ENCODE measurements around the gene CFAP45.

CFAP45 gene

GRCh38 chr1:159849626-159850366 lies 50.2 kb downstream of the CFAP45 start:
- DNase-seq = peak; percentile 38

- DNase-seq = no peak
Observed at GRCh38 chr1:159848326-159848725, 51.6 kb downstream of the CFAP45 start.

- no peak for DNase-seq
Observed at GRCh38 chr1:159847231-159847630, 52.7 kb downstream of the CFAP45 start.

GRCh38 chr1:159845751-159846629 lies 54.0 kb downstream of the CFAP45 start:
- DNase-seq = no peak

- no peak for DNase-seq
Observed at GRCh38 chr1:159843459-159843858, 56.5 kb downstream of the CFAP45 start.

- no peak for DNase-seq
Observed at GRCh38 chr1:159841749-159842148, 58.2 kb downstream of the CFAP45 start.

- no peak for DNase-seq
Observed at GRCh38 chr1:159839116-159839849, 60.7 kb downstream of the CFAP45 start.

- DNase-seq = no peak
Observed at GRCh38 chr1:159838715-159839114, 61.2 kb downstream of the CFAP45 start.

GRCh38 chr1:159835862-159836525 lies 64.0 kb downstream of the CFAP45 start:
- no peak for DNase-seq

- peak; percentile 31 for DNase-seq
Observed at GRCh38 chr1:159835356-159835755, 64.6 kb downstream of the CFAP45 start.

- no peak for DNase-seq
Observed at GRCh38 chr1:159832309-159832708, 67.7 kb downstream of the CFAP45 start.

- no peak for DNase-seq
Observed at GRCh38 chr1:159831412-159832141, 68.4 kb downstream of the CFAP45 start.

- no peak for DNase-seq
Observed at GRCh38 chr1:159830722-159831121, 69.2 kb downstream of the CFAP45 start.

- peak; percentile 89 for DNase-seq
Observed at GRCh38 chr1:159829822-159830465, 70.0 kb downstream of the CFAP45 start.

GRCh38 chr1:159829273-159829634 lies 70.7 kb downstream of the CFAP45 start:
- no peak for DNase-seq

- no peak for DNase-seq
Observed at GRCh38 chr1:159828581-159829272, 71.2 kb downstream of the CFAP45 start.

- no peak for DNase-seq
Observed at GRCh38 chr1:159828176-159828575, 71.8 kb downstream of the CFAP45 start.

- DNase-seq = no peak
Observed at GRCh38 chr1:159827549-159827948, 72.4 kb downstream of the CFAP45 start.

- DNase-seq = no peak
Observed at GRCh38 chr1:159827102-159827490, 72.9 kb downstream of the CFAP45 start.

- DNase-seq = no peak
Observed at GRCh38 chr1:159826441-159827101, 73.4 kb downstream of the CFAP45 start, which contains the start of gene SLAMF8. Gene SLAMF8 (plus strand): TSS chr1:159826873. CDS start chr1:159826899, 26 bp downstream.

All from fibroblast of upper back skin (primary cell).